ENCODE data around the gene NUAK2. TPM values are rescaled to one million over a fixed set of nuclear protein-coding genes. Genes with fewer than 3 reads are reported as not detected.
"Not testable (repeated sequence)": the region's sequence is repeated elsewhere in the genome, so short reads cannot be mapped to it uniquely, and the experiment has no call there.

NUAK2 gene
- total and polyA plus RNA-seq, 2 of the 4 experiments (the other 2 are of a cell fraction) = 7.2 to 17.6 TPM

DNA sequence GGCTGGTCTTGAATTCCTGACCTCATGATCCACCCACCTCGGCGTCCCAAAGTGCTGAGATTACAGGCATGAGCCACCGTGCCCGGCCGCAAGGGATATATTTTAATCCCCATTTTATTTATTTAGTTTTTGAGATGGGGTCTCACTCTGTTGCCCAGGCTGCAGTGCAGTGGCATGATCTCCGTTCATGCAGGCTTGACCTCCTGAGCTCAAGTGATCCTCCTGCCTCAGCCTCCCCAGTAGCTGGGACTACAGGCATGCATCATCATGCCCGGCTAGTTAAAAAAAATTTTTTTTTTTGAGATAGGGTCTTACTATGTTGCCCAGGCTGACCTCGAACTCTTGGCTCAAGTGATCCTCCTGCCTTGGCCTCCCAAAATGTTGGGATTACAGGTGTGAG is 43.5 kb upstream of the NUAK2 start:
- H3K4ac ChIP-seq (ENCODE audit: low read depth, low read length); H2BK120ac ChIP-seq (ENCODE audit: low read depth, low read length); in situ Hi-C loops (cut with MboI; ENCODE audit: low sequenced_read_pairs); H3K27ac ChIP-seq (ENCODE audit: insufficient read depth, low read length); H3K56ac ChIP-seq (ENCODE audit: extremely low read depth, insufficient read depth, low read length); DNase-seq; H4K20me1 ChIP-seq (ENCODE audit: insufficient read depth, low read length); H3K36me3 ChIP-seq (ENCODE audit: control insufficient read depth, insufficient read depth, low read length); H4K8ac ChIP-seq (ENCODE audit: low read depth in 2 of 2, low read length in 2 of 2); H3K4me1 ChIP-seq (ENCODE audit: control insufficient read depth, insufficient read depth, low read length); H3K4me2 ChIP-seq (ENCODE audit: low read depth, low read length); H2AK9ac ChIP-seq (replicated peaks; ENCODE audit: low read depth, low read length, poor library complexity); intact Hi-C loops (cut with micrococcal nuclease); H3K9me1 ChIP-seq (ENCODE audit: insufficient read depth, low read length); H3K9ac ChIP-seq (ENCODE audit: low read depth, low read length); H2BK20ac ChIP-seq (ENCODE audit: low read depth, low read length); H2BK5ac ChIP-seq (ENCODE audit: low read depth, low read length, poor library complexity, severe bottlenecking); H2AFZ ChIP-seq (replicated peaks; ENCODE audit: low read length, poor library complexity); H2BK15ac ChIP-seq (ENCODE audit: low read depth, low read length); ATAC-seq (ENCODE audit: low read depth); H2AK5ac ChIP-seq (ENCODE audit: low read depth, low read length); BruUV-seq (replicated peaks); H3K4me3 ChIP-seq (ENCODE audit: insufficient read depth, low read depth, low read length); H3K23ac ChIP-seq (ENCODE audit: low read depth, low read length); H4K91ac ChIP-seq (ENCODE audit: insufficient read depth, low read depth, low read length); H3K79me1 ChIP-seq (ENCODE audit: low read depth in 1 of 2, low read length in 2 of 2); POLR2A ChIA-PET (ENCODE audit: unreplicated experiment); H3K9me3 ChIP-seq (ENCODE audit: control insufficient read depth, insufficient read depth, low read length); H3K18ac ChIP-seq (ENCODE audit: low read depth, low read length); H3K14ac ChIP-seq (replicated peaks; ENCODE audit: low read depth, low read length); dilution Hi-C loops (cut with HindIII; ENCODE audit: low sequenced_read_pairs, unreplicated experiment); H4K5ac ChIP-seq (ENCODE audit: low read depth, low read length): not testable (repeated sequence)
- CTCF ChIA-PET = interaction anchor here (2.2 kb wide), 1 partner anchor 11 kb away, joined by 11 read pairs; no protein-coding TSS in a partner anchor
- peaks cover 18% of the 10 kb centered on the region for H3K27me3 ChIP-seq (ENCODE audit: control insufficient read depth, insufficient read depth, low read length)
- no CpG with 5 or more reads among the region's 8 CpGs for WGBS, 2 experiments (ENCODE audit: extremely low coverage in 2 of 2, insufficient read length in 1 of 2)
